Loucy (cell line): ENCODE measurements around the gene OR52A5.

Experiments
- EZH2phosphoT487 ChIP-seq: fragments of 200-600 bp; IDR thresholded peaks from 2 replicates; pipeline ENCODE4 v1.6.1; 2018; ENCODE audit warnings: antibody characterized with exemption, mild to moderate bottlenecking, moderate library complexity, borderline replicate concordance
- TF ChIP-seq, protein P1 (sequence below): fragments of 200-600 bp; sonication (generic); conservative IDR thresholded peaks from 2 replicates; pipeline ENCODE4 v1.5.1; 2014; ENCODE audit warnings: mild to moderate bottlenecking, antibody characterized with exemption, low read length

GRCh38 chr11:5092821-5093585, 45.2 kb downstream of the OR52A5 start:
- TF ChIP-seq, protein P1, sequence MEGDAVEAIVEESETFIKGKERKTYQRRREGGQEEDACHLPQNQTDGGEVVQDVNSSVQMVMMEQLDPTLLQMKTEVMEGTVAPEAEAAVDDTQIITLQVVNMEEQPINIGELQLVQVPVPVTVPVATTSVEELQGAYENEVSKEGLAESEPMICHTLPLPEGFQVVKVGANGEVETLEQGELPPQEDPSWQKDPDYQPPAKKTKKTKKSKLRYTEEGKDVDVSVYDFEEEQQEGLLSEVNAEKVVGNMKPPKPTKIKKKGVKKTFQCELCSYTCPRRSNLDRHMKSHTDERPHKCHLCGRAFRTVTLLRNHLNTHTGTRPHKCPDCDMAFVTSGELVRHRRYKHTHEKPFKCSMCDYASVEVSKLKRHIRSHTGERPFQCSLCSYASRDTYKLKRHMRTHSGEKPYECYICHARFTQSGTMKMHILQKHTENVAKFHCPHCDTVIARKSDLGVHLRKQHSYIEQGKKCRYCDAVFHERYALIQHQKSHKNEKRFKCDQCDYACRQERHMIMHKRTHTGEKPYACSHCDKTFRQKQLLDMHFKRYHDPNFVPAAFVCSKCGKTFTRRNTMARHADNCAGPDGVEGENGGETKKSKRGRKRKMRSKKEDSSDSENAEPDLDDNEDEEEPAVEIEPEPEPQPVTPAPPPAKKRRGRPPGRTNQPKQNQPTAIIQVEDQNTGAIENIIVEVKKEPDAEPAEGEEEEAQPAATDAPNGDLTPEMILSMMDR = no peak
- no peak for TF ChIP-seq EZH2phosphoT487
